H1 (cell line): Measurements from ENCODE around the gene TAF4. TPM values are rescaled to one million over a fixed set of nuclear protein-coding genes. Genes with fewer than 3 reads are reported as not detected.

ENCODE experiments used
- CTCF ChIA-PET: fragments of 300-600 bp; sonication (Branson Sonifier 250); formaldehyde crosslinking; loops from one replicate; lab custom pipeline; 2021; ENCODE audit not compliant: partially characterized antibody; lab: Charles Lee
- POLR2A ChIA-PET: fragments of 300-600 bp; sonication (Branson Sonifier 250); formaldehyde crosslinking; loops from one replicate; lab custom pipeline; 2021; ENCODE audit warnings: inconsistent platforms; ENCODE audit not compliant: partially characterized antibody; lab: Charles Lee
- DNase-seq, 2 experiments: peaks; one replicate each; pipeline versions ENCODE4 v3.0.0 to v3.0.0-alpha.2; 2010 to 2022; ENCODE audit warnings: low spot score in 2 of 2, low read depth in 1 of 2, mixed read lengths in 1 of 2
- FAIRE-seq: peaks from 2 replicates; lab custom pipeline; 2011; peaks lifted over from hg19 to GRCh38; lab: Jason Lieb, UNC
- H2AFZ ChIP-seq: 2 replicates; pipeline ENCODE4 v1.8.1; 2012; ENCODE audit warnings: low read length, inconsistent platforms
- H2AK5ac ChIP-seq: 2 replicates; pipeline ENCODE4 v1.6.1; 2013; ENCODE audit warnings: low read depth, low read length
- H2BK120ac ChIP-seq: replicated peaks from 2 replicates; pipeline ENCODE3; 2013; ENCODE audit warnings: low read depth, low read length, inconsistent platforms
- H2BK12ac ChIP-seq: 2 replicates; pipeline ENCODE4 v1.6.1; 2013; ENCODE audit warnings: low read depth, low read length
- H2BK15ac ChIP-seq: 2 replicates; pipeline ENCODE4 v1.6.1; 2013; ENCODE audit warnings: low read length
- H2BK20ac ChIP-seq: 2 replicates; pipeline ENCODE4 v1.6.1; 2013; ENCODE audit warnings: low read length
- H2BK5ac ChIP-seq: 2 replicates; pipeline ENCODE4 v1.6.1; 2013; ENCODE audit warnings: low read depth, low read length
- H3K14ac ChIP-seq: 2 replicates; pipeline ENCODE4 v1.6.1; 2013; ENCODE audit warnings: inconsistent platforms; ENCODE audit not compliant: insufficient read length
- H3K18ac ChIP-seq: 2 replicates; pipeline ENCODE4 v1.6.1; 2013; ENCODE audit warnings: low read length; ENCODE audit errors: extremely low read depth
- H3K23ac ChIP-seq: 2 replicates; pipeline ENCODE4 v1.6.1; 2013; ENCODE audit warnings: inconsistent platforms; ENCODE audit not compliant: insufficient read length
- H3K23me2 ChIP-seq: 2 replicates; pipeline ENCODE4 v1.6.1; 2013; ENCODE audit warnings: low read depth, low read length
- H3K27ac ChIP-seq: 2 replicates; pipeline ENCODE4 v1.6.1; 2011; ENCODE audit warnings: low read depth, low read length, inconsistent platforms
- H3K27me3 ChIP-seq, 4 experiments: replicated peaks in 1 of 4; 1 replicate in 1 of 4; 2 replicates in 3 of 4; pipeline versions ENCODE4 v1.6.1 to v1.8.1; 2011 to 2013; ENCODE audit warnings: low read length in 3 of 4, mild to moderate bottlenecking in 3 of 4, inconsistent platforms in 2 of 4, mixed read lengths in 2 of 4, moderate library complexity in 1 of 4; ENCODE audit not compliant: control insufficient read depth in 3 of 4, insufficient read depth in 3 of 4; ENCODE audit errors: extremely low read depth in 1 of 4
- H3K36me3 ChIP-seq, 4 experiments: 2 replicates each; pipeline versions ENCODE4 v1.6.1 to v1.8.1; 2011 to 2013; ENCODE audit warnings: mild to moderate bottlenecking in 4 of 4, low read length in 3 of 4, moderate library complexity in 2 of 4, control low read depth in 1 of 4, inconsistent platforms in 1 of 4; ENCODE audit not compliant: insufficient read depth in 4 of 4, control insufficient read depth in 2 of 4
- H3K4ac ChIP-seq: replicated peaks from 2 replicates; pipeline ENCODE3; 2013; ENCODE audit warnings: low read length, low read depth, mixed read lengths, inconsistent platforms; ENCODE audit not compliant: insufficient read length
- H3K4me1 ChIP-seq, 4 experiments: replicated peaks in 1 of 4; 1 replicate in 1 of 4; 2 replicates in 3 of 4; pipeline versions ENCODE4 v1.6.1 to v1.8.1; 2011 to 2013; ENCODE audit warnings: low read length in 3 of 4, inconsistent platforms in 2 of 4, mixed read lengths in 1 of 4; ENCODE audit not compliant: insufficient read depth in 4 of 4, control insufficient read depth in 3 of 4
- H3K4me2 ChIP-seq, 2 experiments: 2 replicates each; pipeline versions ENCODE4 v1.6.1 to v1.8.1; 2011 to 2013; ENCODE audit warnings: low read depth in 2 of 2, low read length in 2 of 2, control low read depth in 1 of 2, inconsistent platforms in 1 of 2, mild to moderate bottlenecking in 1 of 2; ENCODE audit not compliant: insufficient read depth in 1 of 2
- H3K4me3 ChIP-seq, 4 experiments: fragments of 200-600, 300-600 bp in 1 of 4; sonication (generic), shearing (Covaris generic), sonication (Bioruptor Twin) in 1 of 4; 2 replicates each; pipeline versions ENCODE4 v1.5.1 to v1.8.1; 2011 to 2016; ENCODE audit warnings: low read length in 4 of 4, low read depth in 3 of 4, control low read depth in 2 of 4, inconsistent platforms in 2 of 4, mild to moderate bottlenecking in 2 of 4, mixed read lengths in 1 of 4, moderate library complexity in 1 of 4; ENCODE audit not compliant: insufficient read depth in 2 of 4; ENCODE audit errors: extremely low read depth in 1 of 4
- H3K56ac ChIP-seq: replicated peaks from 2 replicates; pipeline ENCODE3; 2013; ENCODE audit warnings: low read depth, mild to moderate bottlenecking, mixed read lengths, low read length, inconsistent platforms; ENCODE audit not compliant: insufficient read length
- H3K79me1 ChIP-seq: 2 replicates; pipeline ENCODE4 v1.6.1; 2013; ENCODE audit warnings: low read depth, low read length, control low read depth
- H3K79me2 ChIP-seq, 2 experiments: 2 replicates each; pipeline versions ENCODE4 v1.6.1 to v1.8.1; 2012 to 2013; ENCODE audit warnings: low read length in 2 of 2, mild to moderate bottlenecking in 2 of 2, inconsistent platforms in 1 of 2; ENCODE audit not compliant: insufficient read depth in 2 of 2, control insufficient read depth in 1 of 2
- H3K9ac ChIP-seq, 4 experiments: replicated peaks in 1 of 4; 1 replicate in 1 of 4; 2 replicates in 3 of 4; pipeline versions ENCODE4 v1.6.1 to v1.8.1; 2011 to 2013; ENCODE audit warnings: low read depth in 3 of 4, low read length in 3 of 4, control low read depth in 2 of 4, mild to moderate bottlenecking in 2 of 4, moderate library complexity in 2 of 4, inconsistent platforms in 1 of 4; ENCODE audit errors: extremely low read depth in 1 of 4
- H3K9me3 ChIP-seq, 2 experiments: 2 replicates each; pipeline versions ENCODE4 v1.6.1 to v1.8.1; 2012 to 2013; ENCODE audit warnings: mild to moderate bottlenecking in 2 of 2, moderate library complexity in 2 of 2, control low read depth in 1 of 2, inconsistent platforms in 1 of 2, low read depth in 1 of 2, low read length in 1 of 2, mixed read lengths in 1 of 2; ENCODE audit not compliant: insufficient read depth in 2 of 2
- H4K20me1 ChIP-seq, 2 experiments: replicated peaks in 1 of 2; 2 replicates each; pipeline versions ENCODE3 to v1.8.1; 2011 to 2013; ENCODE audit warnings: inconsistent platforms in 2 of 2, low read length in 2 of 2, mild to moderate bottlenecking in 1 of 2; ENCODE audit not compliant: insufficient read depth in 2 of 2, control insufficient read depth in 1 of 2
- H4K5ac ChIP-seq: 2 replicates; pipeline ENCODE4 v1.6.1; 2013; ENCODE audit warnings: low read length, low read depth, mixed read lengths, inconsistent platforms; ENCODE audit not compliant: insufficient read length
- H4K8ac ChIP-seq: 2 replicates; pipeline ENCODE4 v1.8.0; 2013; ENCODE audit warnings: mild to moderate bottlenecking, moderate library complexity, low read length, inconsistent platforms; ENCODE audit not compliant: insufficient read depth; ENCODE audit errors: extremely low read depth
- H4K91ac ChIP-seq: replicated peaks from 2 replicates; pipeline ENCODE3; 2013; ENCODE audit warnings: low read length, mixed read lengths, inconsistent platforms; ENCODE audit not compliant: insufficient read length
- CHD1 ChIP-seq: IDR thresholded peaks from 2 replicates; pipeline ENCODE4 v1.6.1; 2012; ENCODE audit warnings: low read depth, low read length, improper control_type of control experiment
- CHD2 ChIP-seq: IDR thresholded peaks from 2 replicates; pipeline ENCODE4 v1.6.1; 2012; ENCODE audit warnings: low read length, improper control_type of control experiment
- CTCF ChIP-seq, 3 experiments: IDR thresholded peaks; 1 replicate in 2 of 3; 2 replicates in 1 of 3; pipeline versions ENCODE4 v1.5.1 to v1.6.1; 2011; ENCODE audit warnings: low read length in 3 of 3, mild to moderate bottlenecking in 3 of 3, inconsistent platforms in 2 of 3, low read depth in 1 of 3, moderate library complexity in 1 of 3; ENCODE audit not compliant: insufficient read depth in 1 of 3; ENCODE audit errors: control extremely low read depth in 1 of 3
- E2F6 ChIP-seq: IDR thresholded peaks from 2 replicates; pipeline ENCODE4 v1.6.1; 2012; ENCODE audit warnings: inconsistent platforms
- EZH2 ChIP-seq: fragments of 200-600 bp; sonication (generic); IDR thresholded peaks from 2 replicates; pipeline ENCODE4 v1.7.1; 2012; ENCODE audit warnings: low read depth, mild to moderate bottlenecking, moderate library complexity, low read length, inconsistent platforms; ENCODE audit not compliant: severe bottlenecking
- KDM4A ChIP-seq: IDR thresholded peaks from one replicate; pipeline ENCODE4 v1.7.1; 2012; ENCODE audit warnings: low read depth, mild to moderate bottlenecking, moderate library complexity, low read length, inconsistent platforms; ENCODE audit not compliant: severe bottlenecking
- RBBP5 ChIP-seq: IDR thresholded peaks from 2 replicates; pipeline ENCODE4 v1.7.1; 2012; ENCODE audit warnings: low read depth, mild to moderate bottlenecking, inconsistent platforms, low read length, moderate library complexity, borderline replicate concordance
- SIRT6 ChIP-seq: IDR thresholded peaks from one replicate; pipeline ENCODE4 v1.7.1; 2012; ENCODE audit warnings: low read length, inconsistent platforms
- TAF1 ChIP-seq: IDR thresholded peaks from 2 replicates; pipeline ENCODE4 v1.6.1; 2011; ENCODE audit warnings: mild to moderate bottlenecking, low read depth, low read length
- YY1 ChIP-seq: IDR thresholded peaks from 2 replicates; pipeline ENCODE4 v1.6.1; 2011; ENCODE audit warnings: low read depth, mild to moderate bottlenecking, low read length
- WGBS, 2 experiments: shearing (Covaris generic) in 1 of 2; methylation state at CpG; one replicate each; pipeline versions ENCODE4 v1.1.6 to v1.1.7; 2013 to 2015; ENCODE audit warnings: low lambda C conversion rate in 2 of 2, mixed read lengths in 2 of 2, inconsistent platforms in 1 of 2, low coverage in 1 of 2, missing lambda C conversion rate in 1 of 2; ENCODE audit not compliant: insufficient replicate concordance in 2 of 2, insufficient coverage in 1 of 2, insufficient read length in 1 of 2; ENCODE audit errors: extremely low coverage in 1 of 2, missing lambda C conversion rate in 1 of 2; 5-methylcytosine and 5-hydroxymethylcytosine counted together
- polyA plus RNA-seq, 7 experiments: library from polyadenylated mRNA; depleted of rRNA in 3 of 7; stranded (reverse) in 5 of 7; unstranded in 2 of 7; fragments of >200 nt in 5 of 7; fragments of 200-250 nt in 2 of 7; gene quantifications; 1 replicate in 5 of 7; 2 replicates in 1 of 7; 4 replicates in 1 of 7; pipeline versions ENCODE4 v1.2.1 to v1.2.3, GENCODE V29; 2011 to 2013; ENCODE audit warnings: missing spikeins in 2 of 7, mixed read lengths in 2 of 7
- total RNA-seq: library from RNA; stranded (reverse); fragmentation: NEBNext Ultra II Directional; extraction: Animal tissue kit (Norgen Biotek cat#: 25700); gene quantifications from 2 replicates; pipeline ENCODE4 v1.2.1, GENCODE V29; 2021

TAF4 gene
- total and polyA plus RNA-seq, 2 of the 8 experiments (the other 6 are each of a cell fraction or from before 2014, with no cell fraction given): 16.0 to 30.1 TPM

GRCh38 chr20:61998343-61999121, 67.1 kb downstream of the TAF4 start:
- ChIA-PET CTCF (interaction anchor here (0.6 kb wide), 1 partner anchor 137 kb away, joined by 4 read pairs; no protein-coding TSS in a partner anchor), POLR2A (no interaction called here)
- Histone ChIP-seq H3K27ac (no peak overlapping the region), H3K27me3 (no peaks in the 10 kb centered on the region), H3K9ac (no peak overlapping the region), H2BK15ac (no peak overlapping the region), H3K4me1 (no peaks in the 10 kb centered on the region), H3K4me2 (no peak overlapping the region), H3K36me3 (peaks cover 16 to 72% (median 51%) of the 10 kb centered on the region in 4 experiments), H3K4ac (no peak overlapping the region), H4K5ac (no peak overlapping the region), H2BK5ac (no peak overlapping the region), H3K79me1 (no peaks in the 10 kb centered on the region; the same call in 1 of the 2 replicates), H4K8ac (no peak overlapping the region), H4K20me1 (no peaks in the 10 kb centered on the region), H3K14ac (no peak overlapping the region), H3K4me3 (no peak overlapping the region), H3K56ac (no peak overlapping the region), H3K9me3 (no peaks in the 10 kb centered on the region), H3K18ac (no peak overlapping the region), H2BK120ac (no peak overlapping the region), H3K79me2 (no peaks in the 10 kb centered on the region), H4K91ac (no peak overlapping the region), H3K23ac (no peak overlapping the region), H3K23me2 (no peaks in the 10 kb centered on the region), H2AFZ (no peak overlapping the region), H2BK20ac (no peak overlapping the region), H2BK12ac (no peak overlapping the region), H2AK5ac (no peak overlapping the region)
- 88% methylated on average over 18 of the region's 19 CpGs; no CpG with 5 or more reads in 1 of the 2 experiments for WGBS, 2 experiments
- DNase-seq: no peak
- no peak for FAIRE-seq
- TF ChIP-seq EZH2: no peak
- no peak for TF ChIP-seq KDM4A
- TF ChIP-seq E2F6: no peak
- TF ChIP-seq TAF1: no peak
- no peak for TF ChIP-seq CHD2
- no peak for TF ChIP-seq CHD1
- no peak for TF ChIP-seq YY1
- TF ChIP-seq SIRT6: no peak
- TF ChIP-seq RBBP5: no peak
- TF ChIP-seq CTCF (IDR thresholded peaks at IDR 0.05; ENCODE audit: control extremely low read depth in 1 of 3, insufficient read depth in 1 of 3, low read depth in 1 of 3, low read length in 3 of 3): no peak
